GM12892 (cell line): ENCODE measurements around the gene PTPRN2.

Experiments used
- POLR2A ChIP-seq: IDR thresholded peaks from 2 replicates; pipeline ENCODE4 v1.6.1; 2011; ENCODE audit warnings: low read depth, low read length, control low read depth
- POLR2AphosphoS5 ChIP-seq: IDR thresholded peaks from 2 replicates; pipeline ENCODE4 v1.6.1; 2011; ENCODE audit warnings: low read depth, low read length, control low read depth
- TAF1 ChIP-seq: IDR thresholded peaks from 2 replicates; pipeline ENCODE4 v1.6.1; 2011; ENCODE audit warnings: low read depth, mild to moderate bottlenecking, control low read depth, low read length, borderline replicate concordance

- no peak for TF ChIP-seq TAF1
- TF ChIP-seq POLR2AphosphoS5, result no peak
- no peak for TF ChIP-seq POLR2A
Observed at GRCh38 chr7:158252081-158252836, 335.4 kb downstream of the PTPRN2 start.
